GM23338 (cell line): ENCODE data around the gene SPANXN1. TPM values are rescaled to one million over a fixed set of nuclear protein-coding genes. Genes with fewer than 3 reads are reported as not detected.
"Not testable (repeated sequence)": the region's sequence is repeated elsewhere in the genome, so short reads cannot be mapped to it uniquely, and the experiment has no call there.

Experiments used
- ATAC-seq: fragments of 200-7000 bp; cut with Tn5 transposase; 3 replicates; pipeline ENCODE4 v1.9.1; 2020
- DNase-seq: peaks from one replicate; pipeline ENCODE4 v3.0.0-alpha.2; 2015; ENCODE audit warnings: low spot score
- H2AFZ ChIP-seq: fragments of 200-600 bp; sonication (generic); 2 replicates; pipeline ENCODE4 v1.8.0; 2016; ENCODE audit warnings: antibody characterized with exemption, mild to moderate bottlenecking, moderate library complexity
- H3F3A ChIP-seq: fragments of 200-600 bp; sonication (generic); replicated peaks from 2 replicates; pipeline ENCODE4 v1.8.0; 2017; ENCODE audit warnings: antibody characterized with exemption, mixed run types, low read depth
- H3K27ac ChIP-seq: fragments of 200-600 bp; sonication (generic); 2 replicates; pipeline ENCODE4 v1.6.1; 2016; ENCODE audit warnings: low read depth
- H3K27me3 ChIP-seq: fragments of 200-600 bp; sonication (generic); 2 replicates; pipeline ENCODE4 v1.8.0; 2016; ENCODE audit warnings: mild to moderate bottlenecking, mixed run types, moderate library complexity; ENCODE audit not compliant: insufficient read depth
- H3K36me3 ChIP-seq: fragments of 200-600 bp; sonication (generic); 2 replicates; pipeline ENCODE4 v1.8.0; 2016; ENCODE audit warnings: mild to moderate bottlenecking; ENCODE audit not compliant: insufficient read depth
- H3K4me1 ChIP-seq: fragments of 200-600 bp; sonication (generic); 2 replicates; pipeline ENCODE4 v1.8.0; 2016; ENCODE audit warnings: mild to moderate bottlenecking, moderate library complexity; ENCODE audit not compliant: insufficient read depth
- H3K4me2 ChIP-seq: fragments of 200-600 bp; sonication (generic); 2 replicates; pipeline ENCODE4 v1.7.1; 2017; ENCODE audit warnings: mixed run types
- H3K4me3 ChIP-seq: fragments of 200-600 bp; sonication (generic); 2 replicates; pipeline ENCODE4 v1.6.1; 2016; ENCODE audit warnings: mixed run types
- H3K79me2 ChIP-seq: fragments of 200-600 bp; sonication (generic); replicated peaks from 2 replicates; pipeline ENCODE4 v1.8.0; 2017; ENCODE audit warnings: mild to moderate bottlenecking; ENCODE audit not compliant: insufficient read depth
- H3K9me2 ChIP-seq: fragments of 200-600 bp; sonication (generic); 2 replicates; pipeline ENCODE4 v1.8.0; 2017; ENCODE audit not compliant: insufficient read depth
- H4K20me1 ChIP-seq: fragments of 200-600 bp; sonication (generic); replicated peaks from 2 replicates; pipeline ENCODE4 v1.8.0; 2017; ENCODE audit warnings: mild to moderate bottlenecking; ENCODE audit not compliant: insufficient read depth
- H3K27ac Mint-ChIP-seq: 2 replicates; pipeline ENCODE4 v1.8.0; 2020; ENCODE audit warnings: inconsistent platforms, mild to moderate bottlenecking, moderate library complexity, mixed read lengths
- H3K27me3 Mint-ChIP-seq: 3 replicates; pipeline ENCODE4 v1.8.0; 2022; ENCODE audit warnings: low read depth, mild to moderate bottlenecking, moderate library complexity, mixed read lengths, inconsistent platforms; ENCODE audit not compliant: insufficient read depth, poor library complexity
- H3K36me3 Mint-ChIP-seq: 3 replicates; pipeline ENCODE4 v1.8.0; 2021; ENCODE audit warnings: low read depth, mild to moderate bottlenecking, inconsistent platforms, moderate library complexity, mixed read lengths
- H3K4me1 Mint-ChIP-seq: 3 replicates; pipeline ENCODE4 v1.8.0; 2020; ENCODE audit warnings: mild to moderate bottlenecking, inconsistent platforms, mixed read lengths
- H3K4me3 Mint-ChIP-seq: 3 replicates; pipeline ENCODE4 v1.8.0; 2021; ENCODE audit warnings: moderate library complexity, mild to moderate bottlenecking, inconsistent platforms, mixed read lengths
- H3K9me3 Mint-ChIP-seq: 3 replicates; pipeline ENCODE4 v1.8.0; 2020; ENCODE audit warnings: moderate library complexity, mild to moderate bottlenecking, inconsistent platforms, mixed read lengths
- CREB1 ChIP-seq: fragments of 250-450 bp; sonication (Bioruptor Pico); IDR thresholded peaks from 2 replicates; pipeline ENCODE4 v1.5.0; 2020; ENCODE audit warnings: low read depth, mild to moderate bottlenecking, moderate library complexity
- CTCF ChIP-seq, 2 experiments: fragments of 200-600 bp in 1 of 2; sonication (generic) in 1 of 2; conservative IDR thresholded peaks; 2 replicates each; pipeline versions ENCODE4 v1.5.1 to v1.6.1; 2016 to 2017; ENCODE audit warnings: antibody characterized with exemption in 2 of 2, low read depth in 2 of 2, mild to moderate bottlenecking in 2 of 2, moderate library complexity in 1 of 2
- EZH2 ChIP-seq: fragments of 200-600 bp; sonication (generic); IDR thresholded peaks from one replicate; pipeline ENCODE4 v1.8.0; 2017; ENCODE audit warnings: antibody characterized with exemption, mild to moderate bottlenecking, low read depth; ENCODE audit not compliant: unreplicated experiment
- EZH2phosphoT487 ChIP-seq: fragments of 200-600 bp; sonication (generic); IDR thresholded peaks from one replicate; pipeline ENCODE4 v1.8.1; 2018; ENCODE audit warnings: antibody characterized with exemption; ENCODE audit not compliant: unreplicated experiment
- JUNB ChIP-seq: IDR thresholded peaks from one replicate; pipeline ENCODE4 v1.6.1; 2016; ENCODE audit warnings: antibody characterized with exemption; ENCODE audit not compliant: unreplicated experiment
- POLR2AphosphoS5 ChIP-seq: IDR thresholded peaks from 2 replicates; pipeline ENCODE4 v1.6.1; 2016; ENCODE audit warnings: antibody characterized with exemption, low read depth
- STAT1 ChIP-seq: IDR thresholded peaks from one replicate; pipeline ENCODE4 v1.6.1; 2016; ENCODE audit warnings: antibody characterized with exemption; ENCODE audit not compliant: unreplicated experiment
- ZNF114 ChIP-seq: fragments of 250-450 bp; sonication (Bioruptor Pico); IDR thresholded peaks from 2 replicates; pipeline ENCODE4 v1.5.0; 2020; ENCODE audit warnings: mild to moderate bottlenecking, moderate library complexity
- ZNF331 ChIP-seq: fragments of 250-450 bp; sonication (Bioruptor Pico); IDR thresholded peaks from 2 replicates; pipeline ENCODE4 v1.5.0; 2020; ENCODE audit warnings: low read depth, mild to moderate bottlenecking, moderate library complexity
- ZNF462 ChIP-seq: fragments of 250-450 bp; sonication (Bioruptor Pico); IDR thresholded peaks from 2 replicates; pipeline ENCODE4 v1.5.0; 2020; ENCODE audit warnings: mild to moderate bottlenecking, moderate library complexity
- long read RNA-seq: library from polyadenylated mRNA; unstranded; transcript quantifications from one replicate; pipeline ENCODE4 v2.0.0, GENCODE V29; 2020; ENCODE audit not compliant: unreplicated experiment
- polyA plus RNA-seq: library from polyadenylated mRNA; unstranded; fragments of >200 nt; fragmentation: Nextera tagmentation; extraction: Ambion mirVana; gene quantifications from 2 replicates; pipeline ENCODE4 v1.2.1, GENCODE V29; 2016
- total RNA-seq: library from RNA; depleted of rRNA; stranded (reverse); fragments of >200 nt; shearing (Covaris generic); gene quantifications from 2 replicates; pipeline ENCODE4 v1.2.3, GENCODE V29; 2014; rRNA removed
- TF ChIP-seq, protein P1 (sequence below): IDR thresholded peaks from 2 replicates; pipeline ENCODE4 v1.6.1; 2016; ENCODE audit warnings: antibody characterized with exemption

SPANXN1 gene
- total RNA-seq (not detected in 2 replicates), polyA plus RNA-seq (not detected in 2 replicates)
- long read RNA-seq = 0 reads

- not testable (repeated sequence) for ATAC-seq, H3K9me2 ChIP-seq, H3K27ac ChIP-seq, H3K4me2 ChIP-seq, H3K4me1 Mint-ChIP-seq, H3K36me3 Mint-ChIP-seq, H4K20me1 ChIP-seq, H3K27me3 ChIP-seq, H3K27ac Mint-ChIP-seq, H3K36me3 ChIP-seq, H3K79me2 ChIP-seq, H2AFZ ChIP-seq, H3K4me1 ChIP-seq, H3K4me3 Mint-ChIP-seq, H3K27me3 Mint-ChIP-seq, DNase-seq, H3K4me3 ChIP-seq, H3F3A ChIP-seq
- peaks cover 49% of the 10 kb centered on the region for H3K9me3 Mint-ChIP-seq
Measured at GRCh38 chrX:145247203-145247602, at the start of gene SPANXN1. TSS of gene SPANXN1 (plus strand) at chrX:145247503. CDS start at chrX:145247587, 84 bp downstream.

GRCh38 chrX:145199078-145199477, 48.2 kb upstream of the SPANXN1 start:
- no peaks in the 10 kb centered on the region for H3K4me1 ChIP-seq
- ATAC-seq = no peak
- no peaks in the 10 kb centered on the region for H3F3A ChIP-seq
- Mint-ChIP-seq H3K27ac (no peak overlapping the region), H3K4me1 (no peaks in the 10 kb centered on the region), H3K9me3 (peaks cover 64% of the 10 kb centered on the region), H3K36me3 (peaks cover 8% of the 10 kb centered on the region), H3K4me3 (no peak overlapping the region), H3K27me3 (no peaks in the 10 kb centered on the region)
- H3K36me3 ChIP-seq = no peaks in the 10 kb centered on the region
- H3K9me2 ChIP-seq = no peaks in the 10 kb centered on the region
- no peaks in the 10 kb centered on the region for H3K27me3 ChIP-seq
- no peaks in the 10 kb centered on the region for H4K20me1 ChIP-seq
- no peak overlapping the region for H3K4me3 ChIP-seq
- DNase-seq = no peak
- no peaks in the 10 kb centered on the region for H3K79me2 ChIP-seq
- no peak overlapping the region for H2AFZ ChIP-seq
- no peak overlapping the region for H3K27ac ChIP-seq
- H3K4me2 ChIP-seq = no peak overlapping the region
- TF ChIP-seq STAT1 (no peak), EZH2phosphoT487 (no peak), CREB1 (CRISPR knock-in tag) (no peak), POLR2AphosphoS5 (no peak), ZNF114 (CRISPR knock-in tag) (no peak), JUNB (no peak), ZNF331 (CRISPR knock-in tag) (no peak), EZH2 (no peak), ZNF462 (CRISPR knock-in tag) (no peak), CTCF (conservative IDR thresholded peaks at IDR 0.05; ENCODE audit: low read depth in 2 of 2) (no peak)
- TF ChIP-seq, protein P1, sequence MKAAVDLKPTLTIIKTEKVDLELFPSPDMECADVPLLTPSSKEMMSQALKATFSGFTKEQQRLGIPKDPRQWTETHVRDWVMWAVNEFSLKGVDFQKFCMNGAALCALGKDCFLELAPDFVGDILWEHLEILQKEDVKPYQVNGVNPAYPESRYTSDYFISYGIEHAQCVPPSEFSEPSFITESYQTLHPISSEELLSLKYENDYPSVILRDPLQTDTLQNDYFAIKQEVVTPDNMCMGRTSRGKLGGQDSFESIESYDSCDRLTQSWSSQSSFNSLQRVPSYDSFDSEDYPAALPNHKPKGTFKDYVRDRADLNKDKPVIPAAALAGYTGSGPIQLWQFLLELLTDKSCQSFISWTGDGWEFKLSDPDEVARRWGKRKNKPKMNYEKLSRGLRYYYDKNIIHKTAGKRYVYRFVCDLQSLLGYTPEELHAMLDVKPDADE = no peak
